GM21526 (cell line): ENCODE measurements around the gene SEC14L2.
A peak's percentile ranks its signal among the peaks of the same experiment; 100 is the strongest.

Source experiments
- ATAC-seq: cut with Tn5 transposase; IDR thresholded peaks from one replicate; pipeline ENCODE4 v1.9.1; 2021; ENCODE audit warnings: moderate library complexity; ENCODE audit not compliant: unreplicated experiment, low FRiP score

Gene SEC14L2

GRCh38 chr22:30396871-30397655 is at the start of gene SEC14L2:
Gene SEC14L2 (plus strand): TSS chr22:30397018. CDS start chr22:30397117, 99 bp downstream.
- ATAC-seq = no peak

- ATAC-seq = no peak
These were observed 49.4 kb upstream of the SEC14L2 start for GRCh38 chr22:30347255-30347892.

GRCh38 chr22:30348404-30348803 is 48.4 kb upstream of the SEC14L2 start:
- no peak for ATAC-seq

- ATAC-seq = no peak
These were observed 48.0 kb upstream of the SEC14L2 start for GRCh38 chr22:30348809-30349208.

- ATAC-seq = no peak
These were observed 45.6 kb upstream of the SEC14L2 start for GRCh38 chr22:30351226-30351625.

GRCh38 chr22:30354644-30355043 is 42.2 kb upstream of the SEC14L2 start:
- no peak for ATAC-seq

GRCh38 chr22:30356449-30357235 is 40.2 kb upstream of the SEC14L2 start, which contains the start of the genes CCDC157 and SF3A1:
Gene CCDC157 (plus strand): TSS chr22:30357007. CDS start chr22:30366001, 8,994 bp downstream.
Gene SF3A1 (minus strand): TSS chr22:30356894. CDS start chr22:30356792, 102 bp downstream.
- ATAC-seq = peak; percentile 86

GRCh38 chr22:30357236-30357570 is 39.6 kb upstream of the SEC14L2 start:
- ATAC-seq = peak; percentile 37

- no peak for ATAC-seq
These were observed 39.1 kb upstream of the SEC14L2 start for GRCh38 chr22:30357650-30358215.

GRCh38 chr22:30358541-30358940 is 38.3 kb upstream of the SEC14L2 start:
- no peak for ATAC-seq

GRCh38 chr22:30361916-30362650 is 34.7 kb upstream of the SEC14L2 start:
- no peak for ATAC-seq

GRCh38 chr22:30362651-30363281 is 34.1 kb upstream of the SEC14L2 start:
- no peak for ATAC-seq

GRCh38 chr22:30365891-30366290 is 30.9 kb upstream of the SEC14L2 start:
- ATAC-seq = no peak

GRCh38 chr22:30368420-30368819 is 28.4 kb upstream of the SEC14L2 start:
- ATAC-seq = no peak

GRCh38 chr22:30370641-30371230 is 26.1 kb upstream of the SEC14L2 start:
- ATAC-seq = no peak

GRCh38 chr22:30371321-30371720 is 25.5 kb upstream of the SEC14L2 start:
- no peak for ATAC-seq

GRCh38 chr22:30371981-30372380 is 24.8 kb upstream of the SEC14L2 start:
- no peak for ATAC-seq

GRCh38 chr22:30372915-30373314 is 23.9 kb upstream of the SEC14L2 start:
- no peak for ATAC-seq
